HepG2 (cell line): ENCODE measurements around the gene FAM3A. TPM values are rescaled to one million over a fixed set of nuclear protein-coding genes. Genes with fewer than 3 reads are reported as not detected.

Source experiments
- ATAC-seq: fragments of 200-7000 bp; cut with Tn5 transposase; 3 replicates; pipeline ENCODE4 v1.9.1; 2020; ENCODE audit warnings: mild to moderate bottlenecking, moderate library complexity
- BruUV-seq: library from RNA; stranded (reverse); fragments of 400-500 nt; replicated peaks from 2 replicates; lab custom pipeline; 2021; lab: Mats Ljungman, UMichigan
- CTCF ChIA-PET: fragments of 300-600 bp; formaldehyde crosslinking; extraction: SDS; loops from one replicate; lab custom pipeline; 2021; ENCODE audit warnings: low total read pairs, inconsistent platforms, low intra/inter-chr PET ratio; lab: Yijun Ruan, JAX
- POLR2A ChIA-PET: fragments of 350-600 bp; sonication (Branson Sonifier 250); formaldehyde crosslinking; loops from one replicate; lab custom pipeline; 2020; ENCODE audit warnings: antibody characterized with exemption, inconsistent platforms; lab: Yijun Ruan, JAX
- DNase-seq: peaks from one replicate; pipeline ENCODE4 v3.0.0-alpha.2; 2015; ENCODE audit warnings: low spot score
- FAIRE-seq: peaks from 3 replicates; lab custom pipeline; 2011; peaks lifted over from hg19 to GRCh38; lab: Jason Lieb, UNC
- H2AFZ ChIP-seq: one replicate; pipeline ENCODE4 v1.6.1; 2011; ENCODE audit warnings: low read length, inconsistent platforms
- H3K27ac ChIP-seq: fragments of 300-600 bp; 3 replicates; pipeline ENCODE4 v1.8.0; 2011; ENCODE audit warnings: mixed run types, mild to moderate bottlenecking, mixed read lengths, low read length, inconsistent platforms; ENCODE audit not compliant: insufficient read depth; ENCODE audit errors: extremely low read length
- H3K27me3 ChIP-seq, 2 experiments: fragments of 200-600 bp in 1 of 2; 2 replicates in 1 of 2; 3 replicates in 1 of 2; pipeline versions ENCODE4 v1.6.0 to v1.8.0; 2011; ENCODE audit warnings: low read length in 2 of 2, mild to moderate bottlenecking in 2 of 2, moderate library complexity in 2 of 2, inconsistent platforms in 1 of 2; ENCODE audit not compliant: insufficient read depth in 2 of 2, control insufficient read depth in 1 of 2
- H3K36me3 ChIP-seq, 2 experiments: fragments of 200-600 bp in 1 of 2; replicated peaks in 1 of 2; 2 replicates in 1 of 2; 3 replicates in 1 of 2; pipeline versions ENCODE4 v1.5.1 to v1.8.0; 2011; ENCODE audit warnings: low read length in 2 of 2, inconsistent platforms in 1 of 2; ENCODE audit not compliant: insufficient read depth in 2 of 2, control insufficient read depth in 1 of 2
- H3K4me1 ChIP-seq: 2 replicates; pipeline ENCODE4 v1.5.1; 2012; ENCODE audit warnings: low read length, inconsistent platforms; ENCODE audit not compliant: insufficient read depth
- H3K4me2 ChIP-seq: 2 replicates; pipeline ENCODE4 v1.6.0; 2011; ENCODE audit warnings: low read depth, low read length, inconsistent platforms
- H3K4me3 ChIP-seq, 3 experiments: fragments of 200-600 bp in 1 of 3; sonication (generic), shearing (Covaris generic) in 1 of 3; replicated peaks in 1 of 3; 2 replicates each; pipeline ENCODE4 v1.5.1; 2011 to 2016; ENCODE audit warnings: low read length in 3 of 3, inconsistent platforms in 2 of 3, low read depth in 2 of 3, mild to moderate bottlenecking in 2 of 3, control low read depth in 1 of 3, mixed read lengths in 1 of 3; ENCODE audit not compliant: insufficient read depth in 1 of 3
- H3K79me2 ChIP-seq: one replicate; pipeline ENCODE4 v1.6.1; 2011; ENCODE audit warnings: low read length, inconsistent platforms; ENCODE audit not compliant: insufficient read depth
- H3K9ac ChIP-seq: 2 replicates; pipeline ENCODE4 v1.6.0; 2011; ENCODE audit warnings: mild to moderate bottlenecking, low read depth, low read length, inconsistent platforms; ENCODE audit not compliant: insufficient read depth
- H3K9me3 ChIP-seq: 2 replicates; pipeline ENCODE4 v1.5.1; 2012; ENCODE audit warnings: mild to moderate bottlenecking, low read length
- H4K20me1 ChIP-seq: 2 replicates; pipeline ENCODE4 v1.6.0; 2011; ENCODE audit warnings: inconsistent platforms, mild to moderate bottlenecking, low read length, moderate library complexity; ENCODE audit not compliant: insufficient read depth
- CCDC6 ChIP-seq: sonication (generic); formaldehyde crosslinking; IDR thresholded peaks from 2 replicates; pipeline ENCODE4 v1.8.1; 2022; ENCODE audit warnings: mild to moderate bottlenecking, missing genetic modification reagents, moderate library complexity
- GMEB2 ChIP-seq: IDR thresholded peaks from 2 replicates; pipeline ENCODE4 v1.6.1; 2016; ENCODE audit warnings: missing biosample characterization, missing genetic modification reagents, low read depth
- HNRNPLL ChIP-seq: fragments of 200-400 bp; formaldehyde crosslinking; IDR thresholded peaks from 2 replicates; pipeline ENCODE4 v1.6.1; 2017; ENCODE audit warnings: mild to moderate bottlenecking, low read depth, low read length; ENCODE audit not compliant: poor library complexity, severe bottlenecking
- PHF8 ChIP-seq: sonication (generic); formaldehyde crosslinking; IDR thresholded peaks from 2 replicates; pipeline ENCODE4 v1.5.0; 2020; ENCODE audit warnings: missing genetic modification reagents
- PRPF4 ChIP-seq: fragments of 200-400 bp; formaldehyde crosslinking; IDR thresholded peaks from 2 replicates; pipeline ENCODE4 v1.6.1; 2016; ENCODE audit warnings: low read length, low read depth; ENCODE audit not compliant: poor library complexity, severe bottlenecking
- RBFOX2 ChIP-seq: fragments of 200-400 bp; formaldehyde crosslinking; IDR thresholded peaks from 2 replicates; pipeline ENCODE4 v1.6.1; 2017; ENCODE audit warnings: low read depth, mild to moderate bottlenecking, low read length
- TFDP2 ChIP-seq: sonication (generic); formaldehyde crosslinking; IDR thresholded peaks from 2 replicates; pipeline ENCODE4 v1.4.0; 2020; ENCODE audit warnings: missing genetic modification reagents
- TRIM22 ChIP-seq: fragments of 450-650 bp; IDR thresholded peaks from 2 replicates; pipeline ENCODE4 v1.6.1; 2017
- ZNF292 ChIP-seq: sonication (generic); formaldehyde crosslinking; IDR thresholded peaks from 2 replicates; pipeline ENCODE4 v1.8.1; 2022; ENCODE audit warnings: mild to moderate bottlenecking, low read depth, missing genetic modification reagents, borderline replicate concordance
- ZNF326 ChIP-seq: sonication (generic); formaldehyde crosslinking; IDR thresholded peaks from 2 replicates; pipeline ENCODE4 v1.4.0; 2020; ENCODE audit warnings: missing genetic modification reagents, borderline replicate concordance
- ZNF335 ChIP-seq: sonication (generic); formaldehyde crosslinking; IDR thresholded peaks from 2 replicates; pipeline ENCODE4 v1.4.0; 2020; ENCODE audit warnings: missing genetic modification reagents
- ZNF503 ChIP-seq: sonication (generic); formaldehyde crosslinking; IDR thresholded peaks from 2 replicates; pipeline ENCODE4 v1.4.0; 2020; ENCODE audit warnings: missing genetic modification reagents
- ZNF563 ChIP-seq: sonication (generic); formaldehyde crosslinking; IDR thresholded peaks from 2 replicates; pipeline ENCODE4 v1.8.0; 2022; ENCODE audit warnings: mild to moderate bottlenecking, moderate library complexity, missing genetic modification reagents
- whole genome bisulfite sequencing: methylation state at CpG from one replicate; pipeline ENCODE4 v1.1.6; 2017; ENCODE audit warnings: low lambda C conversion rate; 5-methylcytosine and 5-hydroxymethylcytosine counted together
- in situ Hi-C: cut with HindIII; loops from 2 replicates; pipeline ENCODE4 v1.10.0; 2017; ENCODE audit warnings: low pct_unique_long_range_greater_than_20kb; ENCODE audit not compliant: extremely low pct_ligation_motif_present
- intact Hi-C: fragments of 100-400 bp; cut with micrococcal nuclease; formaldehyde crosslinking; loops from one replicate; pipeline ENCODE4 v1.10.0; 2022; ENCODE audit not compliant: unreplicated experiment
- polyA plus RNA-seq, 8 experiments: library from polyadenylated mRNA; depleted of rRNA in 3 of 8; stranded (reverse) in 7 of 8; unstranded in 1 of 8; fragments of >200 nt; fragmentation: Illumina TruSeq in 4 of 8; extraction: Trizol in 4 of 8; gene quantifications; 2 replicates each; pipeline versions ENCODE4 v1.2.1 to v1.2.3, GENCODE V29; 2011 to 2016; ENCODE audit warnings: low read depth in 4 of 8, missing spikeins in 1 of 8, mixed read lengths in 1 of 8; ENCODE audit not compliant: insufficient read depth in 1 of 8
- total RNA-seq, 5 experiments: library from RNA; depleted of rRNA; stranded (reverse); fragments of >200 nt; fragmentation: Illumina TruSeq; extraction: Trizol; gene quantifications; 2 replicates each; pipeline ENCODE4 v1.2.3, GENCODE V29; 2016; ENCODE audit warnings: low read depth in 1 of 5

Gene FAM3A
- total and polyA plus RNA-seq, 2 of the 13 experiments (the other 11 are each of a cell fraction or from before 2014, with no cell fraction given), result 11.2 to 22.7 TPM

GRCh38 chrX:154494715-154495114, 21.3 kb downstream of the FAM3A start (continued):
- TF ChIP-seq TRIM22, result no peak
- no peak for TF ChIP-seq PRPF4
- no peak for TF ChIP-seq ZNF292 (CRISPR knock-in tag)
- no peak for TF ChIP-seq GMEB2 (CRISPR knock-in tag)

- CTCF ChIA-PET, result no interaction called here
- DNase-seq (peak; percentile 87), FAIRE-seq (peak; percentile 87), ATAC-seq (peak; percentile 92)
- WGBS, result no CpG with 5 or more reads among the region's 71 CpGs
- Histone ChIP-seq H3K36me3 (no peaks in the 10 kb centered on the region), H3K9me3 (no peaks in the 10 kb centered on the region), H3K27ac (peak within 1 kb of the TSS; percentile 73), H3K79me2 (no peaks in the 10 kb centered on the region), H4K20me1 (no peaks in the 10 kb centered on the region), H3K4me3 (peak within 1 kb of the TSS; percentile 68 to 78 (median 72)), H3K4me1 (peaks cover 12% of the 10 kb centered on the region), H3K27me3 (no peaks in the 10 kb centered on the region), H3K4me2 (peak within 1 kb of the TSS; percentile 76), H2AFZ (no peak within 1 kb of the TSS), H3K9ac (peak within 1 kb of the TSS; percentile 77)
- intact Hi-C loops, result no loop called here
- POLR2A ChIA-PET, result interaction anchor here (0.6 to 3.0 kb wide), 25 partner anchors 8 to 121 kb away, joined by 3 to 31 read pairs (median 4); partner anchors contain the start of genes DNASE1L1, EMD, FAM3A and IKBKG
- in situ Hi-C loops, result no loop called here
- no TSS peak for BruUV-seq
- TF ChIP-seq ZNF503 (CRISPR knock-in tag) (no peak), ZNF335 (no peak), TFDP2 (CRISPR knock-in tag) (peak; percentile 66; the same call in 1 of the 2 replicates), RBFOX2 (peak; percentile 74), CCDC6 (CRISPR knock-in tag) (0 out of 2 replicates have a peak, but pooled peaks have one; percentile 44), HNRNPLL (peak; percentile 45), PHF8 (peak; percentile 60), ZNF326 (CRISPR knock-in tag) (no peak), ZNF563 (CRISPR knock-in tag) (peak; percentile 60; the same call in 1 of the 2 replicates)
Measured at GRCh38 chrX:154490414-154491083, 25.5 kb downstream of the FAM3A start, which contains the start of gene SLC10A3. TSS of gene SLC10A3 (minus strand) at chrX:154490629. CDS start at chrX:154488940, 1,689 bp downstream.
